Activated naive CD4-positive, alpha-beta T cell treated with anti-CD3 and anti-CD28 coated beads for 36 hours (primary cell): ENCODE measurements around the gene PHF13. TPM values are rescaled to one million over a fixed set of nuclear protein-coding genes. Genes with fewer than 3 reads are reported as not detected.
"Not testable (repeated sequence)": the region's sequence is repeated elsewhere in the genome, so short reads cannot be mapped to it uniquely, and the experiment has no call there.

Experiments
- CTCF ChIA-PET: fragments of 350-600 bp; sonication (Branson Sonifier 250); formaldehyde crosslinking; loops from one replicate; lab custom pipeline; 2021; ENCODE audit warnings: antibody characterized with exemption; lab: Charles Lee
- DNase-seq: peaks from one replicate; pipeline ENCODE4 v3.0.0-alpha.2; 2020
- H3K27ac Mint-ChIP-seq: one replicate; pipeline ENCODE4 v1.8.0; 2021; ENCODE audit warnings: mild to moderate bottlenecking, mixed read lengths
- H3K27me3 Mint-ChIP-seq: one replicate; pipeline ENCODE4 v1.8.0; 2021; ENCODE audit warnings: low read depth, mixed read lengths
- H3K36me3 Mint-ChIP-seq: one replicate; pipeline ENCODE4 v1.8.0; 2021; ENCODE audit warnings: low read depth, mixed read lengths
- H3K4me1 Mint-ChIP-seq: one replicate; pipeline ENCODE4 v1.8.0; 2021; ENCODE audit warnings: low read depth, mixed read lengths
- H3K4me3 Mint-ChIP-seq: one replicate; pipeline ENCODE4 v1.8.0; 2021; ENCODE audit warnings: mild to moderate bottlenecking, moderate library complexity, mixed read lengths
- H3K9me3 Mint-ChIP-seq: one replicate; pipeline ENCODE4 v1.8.0; 2021; ENCODE audit warnings: mixed read lengths
- intact Hi-C: fragments of 100-400 bp; cut with micrococcal nuclease; formaldehyde crosslinking; loops from one replicate; pipeline ENCODE4 v1.15.1; 2023
- total RNA-seq, 2 experiments: library from RNA; stranded (reverse); gene quantifications; one replicate each; pipeline ENCODE4 v1.2.3, GENCODE V29; 2021

Gene PHF13
- total RNA-seq, 2 experiments from 2014 or later, result 10.8 to 11.3 TPM

DNA sequence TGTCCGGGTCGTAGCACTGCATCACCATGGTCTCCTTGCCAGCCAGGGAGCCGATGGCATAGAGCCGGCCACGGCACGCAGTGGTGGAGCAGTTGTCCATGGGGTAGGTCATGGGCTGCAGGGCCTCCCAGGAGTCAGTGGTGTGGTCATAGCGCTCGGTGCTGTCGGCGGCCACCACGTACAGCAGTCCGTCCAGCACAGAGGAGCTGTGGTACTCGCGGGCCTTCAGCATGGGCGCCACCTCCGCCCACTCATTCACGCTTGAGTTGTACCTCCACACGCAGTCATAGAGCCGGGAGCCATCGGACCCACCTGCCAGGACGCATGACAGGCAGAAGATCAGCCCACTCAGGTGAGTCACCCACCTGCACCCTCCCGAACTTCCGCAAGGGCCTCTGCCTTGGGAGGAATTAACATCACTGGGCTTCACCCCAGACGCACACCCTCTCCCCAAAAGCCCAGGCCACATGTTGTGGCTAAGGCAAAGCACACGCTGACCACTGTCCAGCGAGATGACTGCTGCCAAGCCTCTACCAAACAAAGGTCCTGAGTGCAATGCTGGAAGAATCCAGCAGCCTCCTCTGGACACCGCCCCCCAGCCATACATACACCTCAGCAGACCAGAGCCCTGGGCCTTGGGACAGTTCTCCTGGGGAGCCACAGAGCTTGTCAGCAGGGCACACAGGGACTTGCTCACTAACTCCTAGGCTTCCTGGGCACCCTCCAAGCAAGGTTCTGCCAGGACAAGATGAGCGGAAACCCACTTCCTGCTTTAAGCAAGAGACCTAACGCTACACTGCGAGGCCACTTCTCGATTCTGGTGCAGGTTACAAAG, 14.2 kb upstream of the PHF13 start:
- H3K27me3 Mint-ChIP-seq, result no peaks in the 10 kb centered on the region
- H3K9me3 Mint-ChIP-seq, result no peaks in the 10 kb centered on the region
- DNase-seq, result peak; percentile 74
- CTCF ChIA-PET, result interaction anchor here (1.2 to 2.4 kb wide), 4 partner anchors 10 to 108 kb away, joined by 4 to 7 read pairs (median 6); partner anchors contain the start of genes NOL9 and PLEKHG5
- peak overlapping the region; percentile 95 for H3K27ac Mint-ChIP-seq
- peaks cover 52% of the 10 kb centered on the region for H3K4me1 Mint-ChIP-seq
- intact Hi-C loops, result no loop called here
- H3K36me3 Mint-ChIP-seq, result peaks cover 41% of the 10 kb centered on the region
- H3K4me3 Mint-ChIP-seq, result peak overlapping the region; percentile 97

DNA sequence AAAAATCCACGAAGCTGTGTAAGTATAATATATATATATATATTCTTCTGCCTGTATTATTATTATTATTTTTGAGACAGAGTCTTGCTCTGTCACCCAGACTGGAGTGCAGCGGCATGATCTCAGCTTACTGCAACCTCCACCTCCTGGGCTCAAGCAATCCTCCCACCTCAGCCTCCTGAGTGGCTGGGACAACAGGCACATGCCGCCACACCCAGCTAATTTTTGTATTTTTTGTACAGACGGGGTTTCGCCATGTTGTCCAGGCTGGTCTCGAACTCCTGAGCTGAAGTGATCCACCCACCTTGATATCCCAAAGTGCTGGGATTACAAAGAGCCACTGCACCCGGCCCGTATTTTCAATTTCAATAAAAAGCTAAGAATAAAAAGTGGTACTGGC, 13.5 kb upstream of the PHF13 start:
- H3K27ac Mint-ChIP-seq, result peak overlapping the region; percentile 95
- H3K4me3 Mint-ChIP-seq, result peak overlapping the region; percentile 97
- not testable (repeated sequence) for H3K27me3 Mint-ChIP-seq, H3K9me3 Mint-ChIP-seq, DNase-seq
- peaks cover 39% of the 10 kb centered on the region for H3K36me3 Mint-ChIP-seq
- CTCF ChIA-PET, result interaction anchor here (1.0 to 2.4 kb wide), 6 partner anchors 11 to 109 kb away, joined by 3 to 7 read pairs (median 4); partner anchors contain the start of genes NOL9 and PLEKHG5
- H3K4me1 Mint-ChIP-seq, result peaks cover 52% of the 10 kb centered on the region
- intact Hi-C loops, result loop anchor here (2.0 to 5.0 kb wide), 4 partner anchors 102 to 403 kb away; partner anchors contain the start of genes DNAJC11, PLEKHG5 and RPL22

DNA sequence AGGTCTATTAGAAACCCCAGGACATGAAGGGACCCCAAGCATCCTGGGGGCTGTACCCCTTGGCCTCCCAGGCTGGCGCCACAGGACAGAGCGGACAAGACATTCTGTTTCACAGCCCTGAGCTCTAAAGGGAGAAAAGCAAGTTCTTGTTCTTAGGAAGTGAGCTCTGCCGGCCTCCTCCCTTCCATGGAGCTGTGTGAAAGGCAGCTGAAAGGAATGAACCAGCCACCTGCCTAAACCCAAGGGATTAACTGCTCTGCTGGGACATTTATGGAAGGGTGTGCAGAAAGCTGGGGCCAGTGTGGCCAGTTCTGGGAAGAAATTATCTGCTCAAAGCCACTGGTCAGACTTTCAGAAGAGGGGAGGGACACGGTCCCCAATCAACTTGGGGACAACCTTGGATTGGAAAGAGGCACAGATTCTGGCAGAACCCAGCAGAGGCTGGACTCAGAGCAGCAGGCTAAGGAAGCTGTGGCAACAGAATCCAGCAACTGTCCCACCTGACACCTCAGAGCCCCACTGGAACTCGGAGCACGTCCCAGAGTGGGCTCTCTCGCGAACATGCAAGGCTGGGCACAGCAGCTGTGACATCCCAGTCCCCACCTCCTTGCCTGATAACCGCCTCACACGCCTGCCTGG, 13.0 kb upstream of the PHF13 start:
- peak overlapping the region; percentile 95 for H3K27ac Mint-ChIP-seq
- peaks cover 35% of the 10 kb centered on the region for H3K36me3 Mint-ChIP-seq
- DNase-seq, result no peak
- no peaks in the 10 kb centered on the region for H3K9me3 Mint-ChIP-seq
- H3K4me3 Mint-ChIP-seq, result peak overlapping the region; percentile 97
- intact Hi-C loops, result loop anchor here (1.0 to 5.0 kb wide), 10 partner anchors 13 to 403 kb away; partner anchors contain the start of genes CAMTA1, DNAJC11, NOL9 and PHF13
- peaks cover 52% of the 10 kb centered on the region for H3K4me1 Mint-ChIP-seq
- H3K27me3 Mint-ChIP-seq, result no peaks in the 10 kb centered on the region
- CTCF ChIA-PET, result interaction anchor here (1.0 to 2.4 kb wide), 6 partner anchors 11 to 110 kb away, joined by 3 to 7 read pairs (median 4); partner anchors contain the start of genes NOL9 and PLEKHG5

DNA sequence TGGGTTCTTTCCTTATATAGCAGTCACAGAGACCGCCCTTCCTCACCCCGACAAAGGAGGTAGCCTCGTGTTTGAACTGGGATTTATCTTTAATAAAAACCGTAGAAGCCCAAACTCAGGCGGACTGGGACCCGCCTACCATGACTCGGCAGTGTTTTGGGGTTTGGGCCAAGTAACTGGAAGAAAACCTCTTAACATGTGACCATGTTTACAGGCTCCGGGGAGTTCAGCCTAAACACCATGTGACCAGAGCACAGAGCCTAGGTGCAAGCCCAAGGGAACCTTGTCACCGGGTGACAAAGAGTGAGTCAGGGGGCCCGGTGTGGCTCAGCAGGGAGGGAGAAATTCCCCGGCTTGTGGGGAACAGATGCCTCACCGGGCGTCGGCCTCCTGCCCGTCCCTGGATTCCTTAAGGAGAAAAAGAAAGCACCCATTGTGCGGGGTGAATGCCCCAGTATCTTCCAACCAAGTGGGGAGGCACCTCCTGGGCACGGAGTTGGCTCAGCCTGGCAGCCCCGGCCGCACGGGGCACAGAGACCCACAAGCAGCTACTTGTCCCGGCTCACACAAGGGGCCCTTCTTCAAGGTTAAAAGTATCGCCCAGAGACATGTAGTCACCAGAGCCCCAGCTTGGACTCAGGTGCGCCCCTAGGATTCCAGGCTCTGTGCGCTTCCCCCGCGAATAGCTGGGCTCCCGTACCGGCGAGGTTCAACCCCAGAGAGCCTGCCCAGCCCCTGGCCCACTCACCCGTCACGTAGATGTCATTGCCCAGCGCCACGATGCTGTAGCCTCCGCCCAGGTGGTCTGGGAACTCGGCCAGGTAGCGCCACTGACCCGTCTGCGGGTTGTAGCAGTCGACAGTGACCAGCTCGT, 12.2 kb upstream of the PHF13 start:
- peak overlapping the region; percentile 95 for H3K27ac Mint-ChIP-seq
- DNase-seq, result peak; percentile 96
- H3K9me3 Mint-ChIP-seq, result no peaks in the 10 kb centered on the region
- intact Hi-C loops, result loop anchor here (1.0 to 5.0 kb wide), 10 partner anchors 12 to 404 kb away; partner anchors contain the start of genes CAMTA1, DNAJC11, NOL9 and PHF13
- peaks cover 44% of the 10 kb centered on the region for H3K4me1 Mint-ChIP-seq
- CTCF ChIA-PET, result interaction anchor here (0.6 to 2.4 kb wide), 9 partner anchors 11 to 118 kb away, joined by 3 to 7 read pairs (median 3); partner anchors contain the start of genes NOL9 and THAP3
- H3K27me3 Mint-ChIP-seq, result no peaks in the 10 kb centered on the region
- peak overlapping the region; percentile 97 for H3K4me3 Mint-ChIP-seq
- H3K36me3 Mint-ChIP-seq, result peaks cover 28% of the 10 kb centered on the region

DNA sequence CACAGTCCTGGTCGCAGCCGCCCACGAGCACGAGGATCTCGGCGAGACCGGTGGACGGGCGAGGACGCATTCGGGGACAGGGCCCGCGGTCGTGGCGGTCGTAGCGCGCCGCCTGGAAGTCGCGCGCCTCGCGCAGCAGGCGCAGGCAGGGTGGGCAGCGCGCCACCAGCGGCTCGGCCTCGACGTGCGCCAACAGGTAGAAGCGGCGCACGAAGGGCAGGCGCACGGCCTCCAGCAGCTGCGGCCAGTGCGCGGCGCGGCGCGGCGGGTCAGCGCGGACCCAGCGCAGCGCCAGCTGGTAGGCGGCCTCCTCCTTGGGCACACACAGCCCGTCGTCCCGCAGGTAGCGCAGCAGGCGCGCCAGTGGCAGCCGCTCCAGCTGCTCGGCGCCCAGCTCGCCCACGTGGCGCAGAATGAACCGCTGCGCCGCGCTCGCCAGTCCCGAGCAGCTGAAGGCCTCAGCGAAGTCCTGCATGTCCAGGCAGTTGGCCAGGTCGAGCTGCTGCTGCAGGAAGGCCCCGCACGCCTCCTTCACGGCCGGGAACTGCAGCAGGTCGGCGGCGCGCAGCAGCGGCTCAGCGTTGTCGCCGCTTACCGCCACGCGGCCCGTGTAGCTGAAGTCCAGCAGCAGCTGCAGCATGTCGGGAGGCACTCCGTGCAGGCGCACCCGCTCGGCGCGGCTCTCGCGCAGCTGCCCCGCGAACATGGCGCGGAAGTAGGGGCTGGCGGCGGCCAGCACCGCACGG, 11.4 kb upstream of the PHF13 start:
- H3K27ac Mint-ChIP-seq, result peak overlapping the region; percentile 95
- DNase-seq, result peak; percentile 30
- H3K36me3 Mint-ChIP-seq, result peaks cover 27% of the 10 kb centered on the region
- intact Hi-C loops, result loop anchor here (1.0 to 5.0 kb wide), 12 partner anchors 11 to 575 kb away; partner anchors contain the start of genes ACOT7, CAMTA1, DNAJC11 and NOL9
- peaks cover 40% of the 10 kb centered on the region for H3K4me1 Mint-ChIP-seq
- CTCF ChIA-PET, result interaction anchor here (0.5 to 1.2 kb wide), 7 partner anchors 10 to 117 kb away, joined by 3 read pairs; partner anchors contain the start of gene THAP3
- no peaks in the 10 kb centered on the region for H3K9me3 Mint-ChIP-seq
- no peaks in the 10 kb centered on the region for H3K27me3 Mint-ChIP-seq
- H3K4me3 Mint-ChIP-seq, result peak overlapping the region; percentile 97

DNA sequence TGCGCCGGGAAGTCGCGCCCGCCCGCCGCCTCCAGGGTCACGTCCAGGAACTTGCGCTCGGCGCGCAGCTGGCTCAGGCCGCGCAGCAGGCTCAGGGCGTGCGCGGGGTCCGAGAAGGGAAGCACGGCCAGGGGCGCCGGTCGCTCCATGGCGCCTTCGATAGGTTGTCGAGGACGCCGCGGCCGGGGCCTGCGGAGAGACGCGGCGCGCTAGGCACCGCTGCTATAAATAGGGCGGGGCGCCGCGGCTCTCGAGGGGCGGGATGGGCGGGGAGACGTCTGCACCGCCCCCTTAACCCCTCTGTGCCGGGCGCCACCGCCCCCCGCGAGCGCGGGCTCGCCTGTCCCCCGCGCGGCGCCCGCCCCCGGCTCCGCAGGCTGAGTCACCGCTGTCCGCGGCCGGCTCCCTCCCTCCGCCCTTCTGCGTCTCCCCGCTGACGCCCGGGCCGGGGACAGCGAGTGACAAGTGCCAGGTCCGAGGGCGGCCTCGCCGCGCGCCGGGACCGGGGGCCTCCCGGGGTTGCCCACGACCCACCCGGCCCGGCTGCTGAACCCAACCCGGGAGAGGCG, 10.8 kb upstream of the PHF13 start, which contains the start of gene KLHL21:
KLHL21 (minus strand) TSS at position 201 of the 569 bp plus-strand sequence; CDS start at position 149, 52 bp downstream.
- H3K36me3 Mint-ChIP-seq, result peaks cover 22% of the 10 kb centered on the region
- intact Hi-C loops, result loop anchor here (1.0 to 5.0 kb wide), 6 partner anchors 100 to 610 kb away; partner anchors contain the start of genes ACOT7, DNAJC11, NPHP4 and RPL22
- H3K4me3 Mint-ChIP-seq, result peak within 1 kb of the TSS; percentile 97
- peak; percentile 81 for DNase-seq
- CTCF ChIA-PET, result interaction anchor here (0.5 to 1.2 kb wide), 3 partner anchors 10 to 101 kb away, joined by 3 read pairs; no protein-coding TSS in a partner anchor
- H3K4me1 Mint-ChIP-seq, result peaks cover 35% of the 10 kb centered on the region
- H3K9me3 Mint-ChIP-seq, result no peaks in the 10 kb centered on the region
- H3K27ac Mint-ChIP-seq, result peak within 1 kb of the TSS; percentile 96
- no peaks in the 10 kb centered on the region for H3K27me3 Mint-ChIP-seq

DNA sequence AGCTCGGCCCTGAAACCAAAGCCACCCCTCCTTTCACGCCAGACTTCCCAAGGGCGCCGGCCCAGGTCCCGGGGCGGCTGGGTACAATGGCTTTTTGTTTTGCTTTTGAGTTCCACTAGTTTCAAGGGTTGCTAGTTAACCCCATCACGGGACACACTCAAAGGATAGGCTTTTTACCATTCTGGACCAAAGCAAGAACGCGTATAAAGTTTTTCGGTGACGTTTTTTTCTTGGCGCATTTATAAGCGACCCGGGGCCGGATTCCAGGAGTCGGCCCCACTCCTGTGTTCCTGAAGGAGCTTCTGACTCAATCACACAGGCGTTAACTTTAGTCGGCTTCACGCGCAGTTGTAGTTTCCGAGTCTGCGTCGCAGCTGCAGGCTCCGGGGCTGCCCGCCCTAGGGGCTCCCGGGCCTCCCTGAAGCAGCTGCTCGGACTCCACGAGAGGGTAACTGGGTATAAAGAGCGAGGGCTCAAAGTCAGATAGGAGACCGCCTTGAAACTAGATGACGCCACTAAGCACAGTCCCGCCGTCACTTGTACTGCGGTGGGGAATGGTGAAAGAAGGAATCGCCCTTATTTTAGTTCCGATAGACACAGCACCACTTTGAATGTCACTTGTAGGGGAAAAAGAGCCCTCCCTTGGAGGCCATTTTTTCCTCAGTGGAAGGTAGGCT, 10.2 kb upstream of the PHF13 start:
- H3K27ac Mint-ChIP-seq, result peak overlapping the region; percentile 96
- intact Hi-C loops, result loop anchor here (1.0 to 5.0 kb wide), 6 partner anchors 99 to 611 kb away; partner anchors contain the start of genes ACOT7, DNAJC11, NPHP4 and RPL22
- CTCF ChIA-PET, result interaction anchor here (1.2 kb wide), 1 partner anchor 30 kb away, joined by 3 read pairs; no protein-coding TSS in a partner anchor
- peak; percentile 76 for DNase-seq
- peaks cover 29% of the 10 kb centered on the region for H3K4me1 Mint-ChIP-seq
- H3K4me3 Mint-ChIP-seq, result peak overlapping the region; percentile 74
- no peaks in the 10 kb centered on the region for H3K27me3 Mint-ChIP-seq
- H3K36me3 Mint-ChIP-seq, result peaks cover 20% of the 10 kb centered on the region
- H3K9me3 Mint-ChIP-seq, result no peaks in the 10 kb centered on the region

DNA sequence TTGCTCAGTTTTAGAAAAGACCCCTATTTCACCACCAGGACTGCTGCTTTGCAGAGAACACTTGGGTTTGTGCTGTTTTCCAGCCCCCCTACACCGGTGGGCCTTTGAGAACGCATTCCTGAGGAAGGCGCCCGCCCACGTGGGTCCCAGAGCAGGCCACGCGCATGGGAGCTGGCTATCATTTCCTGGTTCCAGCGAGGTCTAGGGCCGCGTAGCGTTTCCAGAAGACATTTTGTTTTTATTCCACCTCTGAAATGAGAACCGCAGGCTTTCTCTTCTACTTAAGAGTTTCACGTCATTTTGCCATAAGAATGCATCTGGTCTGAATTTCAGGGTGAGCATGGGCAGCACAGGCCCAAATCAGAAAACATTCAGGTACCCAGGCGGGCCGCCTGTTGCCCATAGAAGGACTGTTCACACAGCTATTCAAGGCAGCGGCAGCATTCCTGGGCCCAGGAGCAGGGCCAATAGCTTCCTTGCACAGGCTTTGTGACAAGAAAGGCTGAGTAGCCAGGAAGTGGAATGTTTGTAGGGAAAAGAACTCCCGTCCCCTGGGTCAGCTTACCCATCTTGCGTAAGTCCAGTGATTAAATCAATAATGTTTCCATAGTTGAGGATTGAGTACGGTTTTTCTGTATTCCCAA, 9.5 kb upstream of the PHF13 start:
- intact Hi-C loops, result loop anchor here (1.0 to 5.0 kb wide), 6 partner anchors 98 to 612 kb away; partner anchors contain the start of genes ACOT7, DNAJC11, NPHP4 and RPL22
- CTCF ChIA-PET, result interaction anchor here (1.0 to 1.2 kb wide), 2 partner anchors 19 to 97 kb away, joined by 3 read pairs; partner anchors contain the start of gene DNAJC11
- H3K27me3 Mint-ChIP-seq, result no peaks in the 10 kb centered on the region
- peaks cover 22% of the 10 kb centered on the region for H3K4me1 Mint-ChIP-seq
- H3K27ac Mint-ChIP-seq, result peak overlapping the region; percentile 96
- no peak for DNase-seq
- no peaks in the 10 kb centered on the region for H3K9me3 Mint-ChIP-seq
- H3K4me3 Mint-ChIP-seq, result peak overlapping the region; percentile 74
- peaks cover 15% of the 10 kb centered on the region for H3K36me3 Mint-ChIP-seq

DNA sequence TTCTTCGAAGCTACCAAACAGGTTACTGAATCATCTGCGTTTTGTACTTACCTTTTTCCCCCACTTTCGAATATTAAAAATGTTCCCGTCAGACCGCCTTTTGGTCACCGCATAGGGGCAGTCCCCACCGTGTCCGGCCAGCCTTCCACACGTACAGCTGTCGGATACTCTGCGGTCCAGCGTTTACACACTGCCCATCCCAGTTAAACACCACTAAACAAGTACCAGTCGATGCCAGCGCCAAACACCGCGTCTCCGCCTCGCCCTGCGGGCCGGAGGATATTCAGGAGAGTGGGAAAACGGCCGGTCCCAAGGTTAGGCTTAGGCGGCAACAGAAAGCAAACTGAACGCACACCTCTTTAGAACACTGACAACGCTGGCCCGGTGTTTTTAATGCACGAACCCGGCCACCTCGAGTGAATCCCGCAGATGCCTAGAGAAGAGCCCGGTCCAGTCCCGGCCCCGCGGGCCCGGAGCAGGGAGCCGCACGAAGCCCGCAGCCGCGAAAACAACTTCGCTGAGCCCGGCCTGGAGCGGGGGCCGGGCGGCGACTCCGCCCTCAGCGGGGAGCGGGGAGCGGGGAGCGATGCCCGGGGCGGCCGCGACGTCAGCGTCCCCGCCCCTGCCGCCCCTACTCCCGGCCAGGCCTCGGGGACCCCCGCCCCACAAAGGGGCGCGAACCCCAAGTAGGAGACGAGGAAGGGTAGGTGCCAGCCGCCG, 730 bp upstream of the PHF13 start:
- CTCF ChIA-PET, result interaction anchor here (0.6 to 1.4 kb wide), 2 partner anchors 11 to 239 kb away, joined by 3 read pairs; no protein-coding TSS in a partner anchor

More for the DNA sequence above, 730 bp upstream of the PHF13 start:
- Mint-ChIP-seq H3K36me3 (peaks cover 8% of the 10 kb centered on the region), H3K27me3 (no peaks in the 10 kb centered on the region), H3K9me3 (no peaks in the 10 kb centered on the region), H3K4me1 (peaks cover 17% of the 10 kb centered on the region), H3K4me3 (peak overlapping the region; percentile 87), H3K27ac (peak overlapping the region; percentile 81)
- intact Hi-C loops, result loop anchor here (1.0 kb wide), 4 partner anchors 12 to 58 kb away; partner anchors contain the start of genes NOL9 and ZBTB48
- DNase-seq, result peak; percentile 41
